ENCODE results near the gene AWAT2.
"Not testable (repeated sequence)": the region's sequence is repeated elsewhere in the genome, so short reads cannot be mapped to it uniquely, and the experiment has no call there.

AWAT2 gene

DNA sequence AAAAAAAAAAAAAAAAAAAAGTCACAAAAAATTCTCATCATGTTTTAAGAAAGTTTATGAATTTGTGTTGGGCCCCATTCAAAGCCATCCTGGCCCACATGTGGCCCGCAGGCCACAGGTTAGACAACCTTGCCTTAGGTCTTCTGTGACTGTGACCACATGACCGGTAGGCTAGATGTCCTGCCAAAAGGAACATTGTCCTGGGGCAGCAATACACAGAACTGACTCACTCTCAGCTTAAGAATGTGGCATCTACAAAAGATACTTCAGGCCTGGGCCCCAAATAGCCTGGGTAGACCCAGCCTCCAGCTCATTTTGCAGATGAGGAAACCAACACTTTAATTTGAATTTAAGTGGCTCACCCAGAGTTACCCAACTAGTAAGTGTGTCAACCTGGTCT is 10.0 kb downstream of the AWAT2 start:
- DNase-seq = no peak

DNA sequence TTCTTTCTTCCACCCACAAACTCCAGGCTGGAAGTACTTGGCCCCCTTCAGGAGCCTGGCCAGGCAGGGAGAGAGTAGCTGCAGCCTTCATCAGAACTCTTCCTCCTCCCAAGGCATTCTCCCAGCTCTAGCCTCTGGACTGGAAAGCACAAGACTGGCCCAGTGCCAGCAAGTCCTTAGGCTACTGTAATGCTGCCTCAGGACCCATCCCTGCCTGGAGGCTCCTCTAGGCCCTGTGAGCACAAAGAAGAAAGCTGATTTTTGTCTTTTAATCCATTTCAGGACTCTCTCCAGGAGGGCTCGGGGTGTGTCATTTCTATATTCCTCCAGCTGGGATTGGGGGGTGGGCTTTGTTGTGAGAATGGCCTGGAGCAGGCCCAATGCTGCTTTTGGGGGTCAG is 10.8 kb downstream of the AWAT2 start:
- no peak for DNase-seq

DNA sequence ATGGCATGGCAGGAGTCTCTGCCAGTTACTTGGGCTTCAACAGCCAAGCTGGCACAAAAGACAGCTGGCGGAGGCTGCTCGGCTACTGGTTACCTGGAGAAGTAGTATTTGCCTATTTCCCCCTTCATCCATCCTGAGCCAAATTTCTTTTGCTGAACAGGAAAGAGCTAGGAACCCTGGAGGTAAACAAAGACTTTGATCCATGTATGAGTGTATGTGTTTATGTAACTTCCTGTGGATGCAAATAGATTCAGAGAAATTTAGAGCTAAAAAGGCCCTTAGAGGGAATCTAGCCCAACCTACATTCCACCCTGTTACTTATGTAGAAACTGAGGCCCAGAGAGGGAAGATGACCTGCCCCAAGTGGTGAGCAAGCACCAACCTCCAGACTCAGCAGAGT is 11.2 kb downstream of the AWAT2 start:
- DNase-seq = no peak

DNA sequence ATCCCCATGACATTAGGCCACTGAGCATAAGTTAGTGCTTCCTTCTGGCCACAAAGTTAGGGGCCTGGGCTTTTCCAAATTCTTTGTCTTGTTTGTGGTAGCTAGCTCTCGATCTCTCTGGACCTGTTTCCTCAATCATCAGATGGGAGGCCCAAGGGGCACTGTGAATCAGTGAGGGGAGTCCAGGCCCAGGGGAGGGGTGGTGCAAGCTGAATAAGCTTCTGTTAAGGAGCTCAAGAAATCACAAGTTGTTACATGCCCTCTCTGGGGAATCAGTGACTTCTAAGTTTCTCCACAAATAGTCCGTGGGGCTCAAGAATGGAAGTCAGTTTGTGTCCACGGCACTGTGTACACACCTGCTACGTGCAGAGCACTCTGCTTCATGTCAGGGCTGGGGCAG is 15.1 kb downstream of the AWAT2 start:
- no peak for DNase-seq

DNA sequence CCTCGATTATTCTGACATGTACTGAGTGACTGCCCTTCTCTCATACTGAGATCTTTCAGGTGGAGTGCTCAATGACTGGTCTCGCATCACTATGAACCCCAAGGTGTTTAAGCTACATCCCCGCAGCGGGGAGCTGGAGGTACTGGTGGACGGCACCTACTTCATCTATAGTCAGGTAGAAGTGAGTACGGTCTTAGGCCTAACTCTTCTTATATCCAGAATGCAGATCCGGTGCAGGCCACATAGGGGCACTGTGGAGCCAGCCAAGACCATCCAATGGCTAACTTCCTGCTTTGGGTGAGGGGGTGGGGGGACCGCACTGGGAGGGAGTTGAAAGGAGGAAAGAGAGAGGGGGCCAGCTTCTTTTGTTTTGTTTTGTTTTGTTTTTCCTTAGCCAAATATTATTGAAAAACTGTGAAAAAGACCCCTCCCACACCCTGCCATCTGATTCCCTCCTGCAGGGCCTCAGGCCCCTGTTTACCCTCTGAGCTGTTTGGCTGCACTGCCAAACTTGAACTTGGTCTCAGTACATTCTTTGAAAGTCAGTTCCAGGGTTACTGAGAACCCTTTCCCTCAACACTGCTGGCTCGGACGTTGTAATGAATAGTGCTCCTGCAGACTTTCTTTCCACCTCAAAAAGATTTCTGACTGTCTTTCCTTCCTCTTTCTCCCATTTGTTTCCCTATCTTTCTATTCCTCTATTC is 16.2 kb downstream of the AWAT2 start:
- no peak for DNase-seq

DNA sequence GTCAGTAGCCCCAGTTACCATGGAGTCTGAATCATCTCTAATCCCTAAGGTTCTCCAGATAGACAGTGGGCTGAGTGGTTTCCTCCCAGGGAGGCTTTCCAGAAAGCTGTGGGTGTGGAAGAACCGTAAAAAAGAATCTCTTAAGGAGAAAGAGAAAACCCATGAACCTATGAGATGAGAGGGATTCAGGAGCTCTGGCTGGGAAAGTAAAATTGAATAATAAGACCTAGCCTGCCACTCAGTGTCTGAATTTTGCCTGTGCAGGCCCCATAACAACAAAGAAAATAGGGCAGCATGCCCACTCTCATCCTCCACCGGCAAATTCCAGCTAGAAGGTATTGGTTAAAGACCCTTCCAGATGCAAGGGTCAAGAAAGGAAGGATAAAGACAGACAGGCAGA is 16.9 kb downstream of the AWAT2 start:
- DNase-seq = no peak

DNA sequence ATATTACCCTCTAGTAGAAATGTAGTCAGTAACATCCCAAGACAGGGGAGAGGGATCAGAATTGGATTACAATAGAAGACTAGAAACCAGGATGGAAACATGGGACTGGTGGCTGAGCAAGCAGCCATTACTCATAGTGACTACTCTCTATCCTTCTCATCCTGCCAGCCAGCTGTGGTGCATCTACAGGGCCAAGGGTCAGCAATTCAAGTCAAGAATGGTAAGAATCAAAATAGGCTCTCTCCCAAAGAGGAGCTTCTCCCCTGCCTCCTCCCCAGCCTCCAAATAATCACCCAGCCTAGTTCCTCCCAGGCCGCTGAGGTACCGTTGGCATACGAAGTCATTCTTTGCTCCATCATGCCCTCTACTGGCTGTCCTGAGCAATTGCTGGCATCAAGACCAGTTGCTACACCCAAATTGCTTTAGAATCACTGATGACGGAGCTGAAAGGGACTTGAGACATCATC is 19.4 kb downstream of the AWAT2 start:
- DNase-seq = peak; percentile 55

DNA sequence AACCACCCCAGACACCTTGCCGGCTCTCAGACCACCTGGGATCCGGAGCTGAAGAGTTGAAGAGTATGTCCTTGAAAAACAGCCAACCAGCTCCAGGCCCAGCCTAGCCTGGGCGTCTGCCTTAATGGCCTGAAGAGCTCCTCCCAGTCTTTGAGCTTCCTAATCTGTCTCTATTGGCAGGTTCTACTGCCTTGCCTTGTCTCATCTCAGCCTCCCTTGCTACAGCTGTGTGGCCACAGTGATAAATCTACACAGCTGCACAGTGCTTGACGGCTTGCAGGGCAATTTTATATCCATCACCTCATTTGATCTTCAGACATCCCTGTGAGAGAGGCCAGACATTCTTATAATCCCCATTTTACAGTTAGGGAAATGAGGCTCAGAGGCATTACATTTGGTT is 19.9 kb downstream of the AWAT2 start:
- no peak for DNase-seq

DNA sequence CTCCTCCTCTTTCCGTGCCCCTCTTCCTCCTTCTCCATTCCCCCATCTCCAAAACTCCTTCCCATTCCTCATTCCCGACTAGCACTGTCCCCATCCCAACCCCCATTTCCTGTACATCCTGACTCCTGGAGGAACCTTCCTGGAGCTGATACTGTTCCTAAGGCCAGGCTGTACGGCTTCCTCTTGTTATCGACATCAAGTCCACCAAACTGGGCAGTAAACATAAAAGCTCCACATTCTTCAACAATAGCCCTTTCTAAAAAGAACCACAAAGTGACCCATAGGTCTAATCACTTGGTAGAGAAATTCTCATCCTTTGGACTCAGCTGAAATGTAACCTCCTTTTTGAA is 22.9 kb downstream of the AWAT2 start:
- DNase-seq = no peak

DNA sequence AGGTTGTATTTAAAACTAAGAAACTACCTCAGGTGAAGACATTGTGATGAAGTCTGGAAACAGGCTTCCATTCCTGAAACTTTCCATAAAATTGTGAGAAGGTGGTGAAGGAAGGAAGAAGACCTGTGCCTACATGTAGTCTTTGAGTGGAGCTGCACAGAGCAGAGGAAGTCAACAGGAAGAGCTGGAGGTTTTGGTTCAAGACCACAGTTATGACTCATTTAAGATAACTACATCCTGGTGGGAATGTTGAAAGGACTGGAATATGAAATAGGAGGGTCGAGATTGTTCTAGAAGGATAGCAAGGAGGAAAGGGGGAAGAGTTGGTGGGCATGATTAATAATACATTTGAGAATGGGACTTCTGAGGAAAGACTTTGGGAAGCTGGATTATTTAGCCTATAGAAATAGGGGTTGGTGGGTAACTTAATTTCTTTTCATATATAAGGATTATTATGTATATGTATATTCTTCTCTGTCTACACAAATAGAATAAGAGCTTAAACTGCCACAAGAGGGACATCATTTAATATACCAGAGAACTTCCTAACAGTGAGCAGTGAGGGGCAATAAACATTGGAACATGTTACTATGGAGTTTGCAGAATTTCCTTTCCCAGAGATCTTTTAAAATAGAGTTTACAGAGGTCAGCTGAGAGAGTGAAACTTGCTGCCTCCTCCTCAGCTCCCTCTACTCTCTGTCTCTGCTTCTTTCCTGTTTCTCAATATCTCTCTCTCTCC is 23.5 kb downstream of the AWAT2 start:
- no peak for DNase-seq

DNA sequence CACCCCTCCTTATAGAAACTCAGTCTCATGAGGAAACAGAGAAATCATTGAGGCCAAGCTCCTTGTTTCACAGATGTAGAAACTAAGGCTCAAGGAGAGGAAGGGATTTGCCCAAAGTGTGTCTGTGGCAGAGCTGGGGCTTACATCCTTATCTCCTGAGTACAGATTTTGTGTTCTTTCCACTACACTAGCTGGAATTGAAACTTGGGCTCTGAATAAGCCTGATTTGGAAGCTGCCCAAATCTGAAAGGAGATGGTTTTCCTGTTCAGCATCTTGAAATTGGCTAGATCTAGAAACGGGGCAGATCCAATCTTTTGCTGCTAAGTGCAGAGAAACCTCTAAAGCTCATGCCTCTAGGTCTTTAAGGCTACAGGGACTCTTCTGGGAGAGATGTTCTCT is 24.3 kb downstream of the AWAT2 start:
- no peak for DNase-seq

DNA sequence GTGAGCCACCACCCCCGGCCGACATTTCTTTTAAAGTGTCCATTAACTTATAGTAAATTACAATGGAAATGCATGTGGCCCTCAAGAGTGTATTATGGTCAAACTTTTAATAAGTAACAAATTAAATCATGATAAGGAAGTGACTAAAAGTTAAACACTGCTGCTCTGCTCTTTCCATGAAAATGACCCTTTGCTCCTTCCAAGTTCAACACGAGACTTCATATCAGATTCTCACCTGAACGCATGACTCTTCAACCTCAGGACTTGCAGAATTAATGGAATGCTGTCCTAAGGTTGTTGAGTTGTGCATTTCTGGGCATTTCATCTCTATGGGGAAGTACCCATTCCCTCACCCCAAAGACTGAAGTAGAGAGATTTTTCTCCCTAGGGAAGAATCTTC is 27.1 kb downstream of the AWAT2 start:
- DNase-seq = no peak

DNA sequence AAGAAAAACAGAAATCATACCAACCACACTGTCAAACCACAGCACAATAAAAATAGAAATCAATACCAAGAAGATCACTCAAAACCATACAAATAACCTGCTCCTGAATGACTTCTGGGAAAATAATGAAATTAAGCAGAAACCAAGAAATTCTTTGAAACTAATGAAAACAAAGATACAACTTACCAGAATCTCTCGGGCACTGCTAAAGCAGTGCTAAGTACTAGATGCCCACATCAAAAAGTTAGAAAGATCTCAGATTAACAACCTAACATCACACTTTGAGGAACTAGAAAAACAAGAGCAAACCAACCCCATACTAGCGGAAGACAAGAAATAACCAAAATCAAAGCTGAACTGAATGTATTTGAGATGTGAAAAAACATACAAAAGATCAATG is 33.2 kb downstream of the AWAT2 start:
- DNase-seq = no peak

DNA sequence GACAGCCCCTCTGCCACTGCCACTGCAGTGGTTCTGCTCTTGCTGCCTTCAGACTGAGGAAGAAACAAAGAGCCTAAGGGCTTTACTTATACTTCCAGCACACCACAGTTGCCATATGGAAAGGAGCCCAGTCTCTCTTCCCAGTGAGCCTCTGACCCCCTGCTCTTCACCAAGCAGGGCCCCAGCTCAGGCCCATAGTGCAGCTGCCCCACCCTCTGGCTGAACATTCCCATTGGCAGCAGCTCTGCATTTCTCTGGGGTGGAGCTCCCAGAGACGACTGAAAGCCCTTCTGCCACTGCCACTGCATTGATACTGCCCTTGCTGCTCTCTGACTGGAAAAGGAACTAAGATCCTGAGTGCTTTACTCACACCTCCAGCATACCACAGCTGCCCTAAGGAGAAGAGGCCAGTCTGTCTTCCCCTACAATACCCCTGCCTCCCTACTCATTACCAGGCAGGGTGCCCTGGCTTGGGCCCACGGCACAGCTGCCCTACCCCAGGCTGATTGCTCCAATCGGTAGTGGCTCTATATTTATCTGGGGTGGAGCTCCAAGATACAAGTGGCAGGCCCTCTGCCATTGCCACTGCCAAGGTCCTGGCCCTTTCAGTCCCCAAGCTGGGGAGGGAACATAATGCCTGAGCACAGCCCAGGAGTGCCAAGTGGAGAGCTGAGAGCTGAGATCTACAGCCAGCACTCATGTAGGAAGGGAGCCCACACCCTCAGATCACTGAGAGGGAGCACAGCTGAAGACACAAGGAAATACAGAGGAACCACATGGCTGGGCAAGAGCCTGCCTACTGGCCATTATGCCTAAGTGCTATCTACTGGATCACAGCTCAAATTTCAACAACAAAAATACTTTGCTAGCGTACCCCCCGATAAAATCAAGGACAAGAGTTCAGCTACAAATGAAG is 36.0 kb downstream of the AWAT2 start:
- no peak for DNase-seq

DNA sequence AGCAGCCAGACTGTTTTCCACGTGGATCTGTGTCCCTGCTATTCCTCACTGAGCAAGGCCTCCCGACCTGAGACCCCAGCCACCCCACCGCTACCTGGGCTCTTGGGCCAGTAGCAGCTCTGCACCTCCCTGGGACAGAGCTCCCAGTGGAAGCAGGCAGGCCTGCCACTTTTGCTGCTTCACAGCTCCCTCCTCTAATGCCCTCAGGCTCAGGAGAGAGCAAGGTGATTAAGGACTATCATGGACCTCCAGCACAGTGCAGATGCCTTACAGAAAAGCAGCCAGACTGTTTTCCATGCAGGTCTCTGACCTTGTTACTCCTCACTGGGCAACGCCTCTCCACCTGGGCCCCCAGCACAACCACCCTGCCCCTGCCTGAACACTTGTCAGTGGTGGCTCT is 37.0 kb downstream of the AWAT2 start:
- no peak for DNase-seq

DNA sequence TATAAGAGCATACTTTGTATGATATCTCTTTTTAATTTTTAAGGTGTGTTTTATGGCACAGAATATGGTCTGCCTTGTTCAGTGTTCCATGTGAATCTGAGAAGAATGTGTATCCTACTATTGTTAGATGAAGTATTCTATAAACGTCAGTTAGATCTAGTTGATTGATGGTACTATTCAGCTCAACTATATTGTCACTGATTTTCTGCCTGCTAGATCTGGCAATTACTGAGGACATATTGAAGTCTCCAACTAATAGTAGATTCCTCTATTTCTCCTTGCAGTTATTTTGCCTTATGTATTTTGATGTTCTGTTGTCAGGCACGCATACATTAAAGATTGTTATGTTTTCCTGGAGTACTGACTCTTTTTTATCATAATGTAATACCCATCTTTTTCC is 39.8 kb downstream of the AWAT2 start:
- DNase-seq = no peak

DNA sequence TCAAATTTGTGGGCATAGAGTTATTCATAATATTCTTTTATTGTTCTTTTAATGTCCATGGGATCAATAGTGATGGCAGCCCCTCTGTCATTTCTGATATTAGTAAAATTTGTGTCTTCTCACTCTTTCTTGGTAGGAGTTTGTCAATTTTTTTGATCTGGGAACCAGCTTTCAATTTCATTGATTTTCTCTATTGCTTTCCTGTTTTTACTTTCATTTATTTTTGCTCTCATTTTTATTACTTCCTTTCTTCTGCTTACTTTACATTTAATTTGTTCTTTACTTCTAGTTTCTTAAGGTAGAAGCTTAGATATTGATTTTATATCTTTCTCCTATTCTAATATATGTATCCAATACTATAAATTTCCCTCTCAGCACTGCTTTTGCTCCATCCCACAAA is 40.7 kb downstream of the AWAT2 start:
- DNase-seq = no peak

DNA sequence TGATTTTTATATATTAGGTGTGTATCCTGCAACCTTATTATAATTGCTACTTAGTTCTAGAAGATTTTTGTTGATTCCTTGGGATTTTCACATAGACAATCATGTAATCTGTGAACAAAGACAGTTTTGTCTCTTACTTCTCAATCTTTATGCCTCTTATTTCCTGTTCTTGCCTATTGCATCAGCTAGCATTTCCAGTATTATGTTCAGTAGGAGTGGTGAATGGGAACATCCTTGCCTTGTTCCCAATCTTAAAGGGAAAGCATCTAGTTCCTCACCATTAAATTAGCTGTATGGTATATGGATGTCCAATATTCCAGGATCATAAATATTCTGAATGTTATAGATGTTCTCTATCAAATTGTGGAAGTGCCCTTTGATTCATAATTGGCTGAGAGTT is 41.8 kb downstream of the AWAT2 start:
- DNase-seq = no peak

DNA sequence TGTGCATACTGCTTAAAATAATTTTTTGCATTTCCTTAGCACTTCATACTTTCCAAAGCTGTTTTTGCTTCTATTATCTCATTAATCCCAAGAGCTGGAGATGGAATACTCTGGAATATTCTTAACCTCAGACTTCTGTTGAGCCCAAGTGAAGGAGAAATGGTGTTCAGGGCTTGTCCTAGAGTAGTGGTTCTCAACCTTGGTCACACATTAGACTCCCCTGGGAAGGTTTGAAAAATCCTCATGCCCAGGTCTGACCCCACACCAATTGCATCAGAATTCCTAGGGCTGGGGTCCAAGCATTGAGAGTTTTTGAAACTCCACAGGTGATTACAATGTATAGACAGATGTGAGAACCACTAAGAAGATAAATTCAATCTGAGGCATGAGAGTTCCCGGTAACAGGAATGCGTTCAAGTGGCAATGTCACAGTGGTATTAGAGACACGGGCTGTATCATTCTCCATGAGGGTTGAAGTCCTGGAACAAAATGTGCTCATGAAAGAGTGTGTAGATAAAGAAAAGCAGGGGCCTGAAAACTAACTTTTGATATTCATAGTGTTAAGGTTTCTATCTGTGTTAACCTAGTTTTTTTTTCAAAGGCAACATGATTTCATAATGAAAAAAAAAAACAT is 47.9 kb downstream of the AWAT2 start:
- DNase-seq = no peak

DNA sequence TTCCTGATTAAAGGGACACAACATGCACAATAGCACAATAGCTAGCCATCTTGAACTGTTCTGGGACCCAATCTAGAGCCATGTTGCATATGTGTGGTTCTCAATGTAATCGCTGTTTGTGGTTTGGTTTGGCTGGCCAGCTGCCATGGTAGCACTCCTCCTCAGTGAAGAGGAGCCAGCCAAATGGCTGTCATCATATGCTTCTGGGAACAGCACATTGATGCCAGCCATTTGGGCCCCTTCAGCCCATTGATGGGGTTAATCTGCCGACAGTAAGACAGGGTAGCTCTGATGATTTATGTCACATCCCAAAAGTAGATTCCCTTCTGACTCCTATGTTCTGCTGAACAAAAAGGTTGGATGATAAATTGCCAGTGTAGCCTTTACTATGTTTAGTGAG is 48.5 kb downstream of the AWAT2 start:
- no peak for DNase-seq

DNA sequence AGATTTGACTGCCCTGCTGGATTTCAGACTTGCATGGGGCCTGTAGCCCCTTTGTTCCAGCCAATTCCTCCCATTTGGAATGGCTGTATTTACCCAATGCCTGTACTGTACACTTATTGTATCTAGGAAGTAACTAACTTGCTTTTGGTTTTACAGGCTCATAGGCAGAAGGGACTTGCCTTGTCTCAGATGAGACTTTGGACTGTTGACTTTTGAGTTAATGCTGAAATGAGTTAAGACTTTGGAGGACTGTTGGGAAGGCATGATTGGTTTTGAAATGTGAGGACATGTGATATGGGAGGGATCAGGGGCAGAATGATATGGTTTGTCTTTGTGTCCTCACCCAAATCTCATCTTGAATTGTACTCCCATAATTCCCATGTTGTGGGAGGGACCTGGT is 51.4 kb downstream of the AWAT2 start:
- not testable (repeated sequence) for DNase-seq

DNA sequence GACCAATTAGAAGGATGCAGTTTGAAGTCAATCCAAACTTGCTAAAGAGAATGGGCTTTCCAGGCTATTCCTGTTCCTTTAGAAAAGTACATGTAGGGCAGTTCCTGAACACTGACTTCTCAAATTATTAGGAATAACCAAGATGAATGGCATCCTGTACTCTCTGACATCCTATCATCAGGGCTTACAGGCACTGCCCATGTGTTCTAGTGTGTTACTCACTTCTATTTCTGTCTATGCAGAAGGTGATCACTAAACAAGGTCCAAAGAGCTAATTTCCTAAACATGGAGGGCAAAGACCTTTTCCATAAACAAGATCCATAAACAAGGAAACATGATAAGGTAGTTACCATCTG is 53.6 kb downstream of the AWAT2 start:
- DNase-seq = no peak

DNA sequence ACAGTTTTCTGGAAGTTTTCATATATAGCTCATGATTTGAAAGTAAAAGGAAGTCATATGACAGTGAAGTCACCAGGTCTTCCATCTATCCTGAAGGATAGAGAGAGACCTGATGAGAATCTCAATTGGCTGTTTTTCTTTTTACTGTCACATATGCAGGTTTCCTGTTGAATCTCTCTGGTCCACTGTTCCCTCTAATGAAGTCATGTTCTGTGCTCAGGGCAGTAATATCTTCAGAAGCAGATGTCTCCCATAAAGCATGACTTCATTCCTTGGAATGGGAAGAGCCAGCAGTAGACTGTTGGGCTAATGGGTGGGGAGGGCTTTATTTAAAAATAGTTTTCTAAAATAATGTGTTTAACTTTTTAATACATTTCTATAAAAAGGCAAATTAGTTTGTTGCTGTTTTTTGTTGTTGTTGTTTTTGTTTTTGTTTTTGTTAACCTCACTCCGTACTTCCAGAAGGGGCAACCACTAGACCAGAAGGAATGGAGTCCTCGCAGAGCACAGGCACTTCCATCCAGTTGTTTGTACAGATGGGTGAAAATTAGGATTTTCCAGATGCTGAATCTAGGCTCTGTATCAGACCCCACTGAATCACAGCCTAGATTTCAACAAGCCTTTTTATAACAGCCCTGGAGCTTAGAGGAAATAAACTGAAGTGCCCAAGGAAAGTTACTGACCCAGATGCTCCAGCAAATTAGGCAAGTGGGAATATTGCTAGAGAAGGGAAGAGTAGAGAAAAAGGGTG is 54.2 kb downstream of the AWAT2 start:
- no peak for DNase-seq

Data from right forelimb (tissue), 1 donor.